Brain pericyte (primary cell): ENCODE measurements around the gene ABLIM2.
"Not testable (repeated sequence)": the region's sequence is repeated elsewhere in the genome, so short reads cannot be mapped to it uniquely, and the experiment has no call there.

Source experiments
- DNase-seq: peaks from one replicate; pipeline ENCODE4 v3.0.0-alpha.2; 2012; ENCODE audit warnings: low read depth, low spot score

ABLIM2 gene

GRCh38 chr4:7964459-7964858 is 194.2 kb downstream of the ABLIM2 start:
- DNase-seq: no peak

GRCh38 chr4:7963691-7964090 is 194.9 kb downstream of the ABLIM2 start:
- no peak for DNase-seq

GRCh38 chr4:7962609-7963508 is 195.8 kb downstream of the ABLIM2 start:
- DNase-seq: no peak

DNA sequence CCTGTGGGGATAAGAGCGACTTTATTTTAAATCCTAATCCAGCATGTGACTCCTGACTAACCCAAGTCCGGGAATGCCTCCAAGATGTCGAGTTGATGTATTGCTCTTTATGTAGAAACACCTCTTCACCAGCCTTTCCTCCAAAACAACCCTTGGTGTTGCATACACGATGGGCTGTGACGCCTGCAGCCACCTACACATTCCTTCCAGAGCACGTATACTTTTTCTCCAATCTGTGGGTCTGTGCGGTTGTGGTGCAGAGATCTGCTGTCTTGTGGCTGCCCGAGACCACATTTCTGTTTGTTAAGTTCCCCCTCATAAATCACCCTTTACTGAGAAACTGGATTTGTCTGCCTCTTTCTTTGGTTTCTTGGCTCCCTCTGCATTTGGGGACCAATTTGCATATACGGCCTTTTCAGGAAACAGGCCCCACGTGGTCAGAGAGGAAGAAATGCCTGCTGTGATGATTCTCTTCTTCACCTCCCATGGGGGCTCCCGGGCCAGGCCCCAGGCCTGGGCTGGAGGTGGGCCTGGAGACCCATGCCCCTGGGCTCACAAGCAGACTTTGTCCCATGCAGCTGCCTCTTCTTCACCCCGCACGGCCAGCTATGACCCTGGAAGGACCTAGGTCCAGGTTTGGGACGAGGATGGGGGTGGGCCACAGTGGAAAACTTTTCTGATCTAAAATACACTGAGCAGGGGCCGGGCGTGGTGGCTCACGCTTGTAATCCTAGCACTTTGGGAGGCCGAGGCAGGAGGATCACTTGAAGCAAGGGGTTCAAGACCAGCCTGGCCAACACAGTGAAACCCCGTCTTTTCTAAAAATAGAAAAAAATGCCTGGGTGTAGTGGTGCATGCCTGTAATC is 197.6 kb downstream of the ABLIM2 start:
- no peak for DNase-seq

DNA sequence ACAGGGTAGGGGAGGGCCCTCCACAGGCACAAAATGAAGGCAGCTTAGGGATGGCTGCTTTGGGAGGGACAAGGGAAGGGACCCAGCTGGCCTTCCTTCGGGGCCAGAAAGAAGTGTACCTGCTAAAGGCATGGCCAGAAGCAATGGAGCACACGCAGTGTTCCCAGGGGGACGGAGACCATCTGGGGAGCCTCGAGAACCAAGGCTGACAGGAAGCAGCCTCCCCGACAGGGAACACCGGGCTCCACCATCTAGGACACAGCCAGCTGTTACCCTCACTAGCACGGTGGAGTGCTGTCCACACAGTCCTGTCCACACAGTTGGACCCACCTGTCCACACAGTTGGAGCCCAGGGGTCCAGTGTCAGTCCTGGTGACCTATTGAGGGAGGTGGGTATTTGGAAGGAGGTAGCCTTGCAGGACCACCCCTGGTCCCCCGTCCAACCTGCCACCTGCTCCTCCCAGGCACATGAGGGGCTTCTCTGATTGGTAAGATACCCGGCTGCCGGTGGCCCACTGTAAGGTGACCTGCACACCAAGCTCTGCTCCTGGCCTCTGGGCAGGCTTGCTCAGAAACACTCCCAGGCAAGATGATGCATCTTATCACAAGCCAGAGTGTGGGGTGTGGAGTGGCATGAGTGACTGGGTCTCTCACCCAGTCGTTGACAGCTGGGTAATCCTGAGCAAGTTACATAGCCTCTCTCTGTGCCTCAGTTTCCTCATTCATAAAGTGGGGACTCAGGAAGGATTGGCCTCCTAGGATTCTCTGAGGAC is 198.4 kb downstream of the ABLIM2 start:
- no peak for DNase-seq

DNA sequence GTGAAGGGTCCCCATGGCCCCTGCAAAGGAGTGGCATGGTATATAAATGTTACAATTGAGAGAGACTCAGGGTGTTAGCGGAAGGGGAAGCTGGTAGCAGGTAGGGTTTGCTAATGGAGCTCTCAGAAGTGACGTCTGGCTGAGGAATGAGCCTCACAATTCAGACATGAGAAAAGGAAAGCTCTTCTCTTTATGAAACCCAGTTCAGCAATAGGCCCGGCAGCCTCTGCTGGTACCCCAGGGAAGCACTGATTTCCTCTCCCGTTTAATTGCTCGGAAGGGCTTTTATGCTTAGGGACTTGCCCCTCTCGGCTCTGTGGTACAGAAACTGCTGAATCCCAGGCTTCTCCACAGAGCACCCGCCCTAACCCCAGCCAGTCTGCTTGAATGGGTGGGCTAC is 199.5 kb downstream of the ABLIM2 start:
- no peak for DNase-seq

DNA sequence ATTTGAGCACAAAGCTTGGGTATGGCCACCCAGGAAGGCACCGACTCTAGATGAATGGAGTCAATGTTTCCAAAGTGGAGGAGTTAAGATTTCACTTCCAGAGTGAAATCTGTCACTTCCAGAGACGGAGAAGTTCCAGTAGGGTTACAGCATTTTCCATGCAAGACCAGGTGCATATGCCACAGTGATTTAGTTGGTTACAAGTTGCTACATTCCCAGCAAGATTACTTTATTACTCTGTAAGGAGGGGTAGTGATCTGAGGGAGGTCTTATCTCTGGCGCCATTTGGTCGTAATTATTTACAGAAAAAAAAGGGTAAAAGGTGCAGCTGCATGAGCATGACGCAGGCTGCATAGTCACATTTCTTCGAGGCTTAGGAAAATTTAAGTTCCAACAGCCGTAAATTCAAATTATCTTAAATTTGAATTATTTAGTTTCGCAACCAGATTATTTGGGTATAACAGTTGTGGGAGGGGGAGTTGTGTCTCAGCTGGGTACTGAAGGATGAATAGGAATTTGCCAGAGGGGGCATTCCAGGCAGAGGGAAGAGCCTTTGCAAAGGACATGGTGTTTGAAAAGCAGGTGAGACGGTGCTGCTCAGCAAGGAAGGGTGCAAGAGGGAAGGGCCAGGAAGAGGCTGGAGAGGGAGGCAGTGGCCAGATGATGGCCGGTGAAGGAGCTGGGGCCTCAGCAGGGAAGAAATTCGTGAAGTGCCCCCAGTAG is 201.5 kb downstream of the ABLIM2 start:
- no peak for DNase-seq

DNA sequence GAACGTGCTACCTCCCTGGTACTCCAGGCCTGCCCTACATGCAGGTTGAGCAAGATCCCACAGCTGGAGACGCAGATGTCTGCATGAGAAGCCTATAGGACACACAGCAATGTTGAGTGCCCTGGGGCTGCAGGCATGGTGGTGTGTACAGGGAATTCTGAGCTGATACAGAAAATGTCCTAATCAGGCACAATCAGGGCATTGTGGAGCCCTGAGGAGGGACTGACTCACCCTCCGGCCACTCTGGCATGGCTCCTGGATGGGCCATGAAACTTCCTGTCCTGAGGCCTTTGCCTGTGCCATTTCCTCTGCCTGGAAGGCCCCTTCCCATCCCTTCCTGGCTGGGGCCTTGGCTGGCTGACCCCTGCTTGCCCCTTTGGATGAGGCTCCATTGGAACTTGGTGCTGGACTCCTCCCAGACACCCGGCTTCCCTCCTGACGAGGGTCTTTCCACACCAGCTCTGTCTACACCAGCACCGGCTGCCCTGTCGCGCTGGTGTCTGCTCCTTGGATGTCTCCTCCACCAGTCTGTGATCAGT is 202.3 kb downstream of the ABLIM2 start:
- DNase-seq: no peak

DNA sequence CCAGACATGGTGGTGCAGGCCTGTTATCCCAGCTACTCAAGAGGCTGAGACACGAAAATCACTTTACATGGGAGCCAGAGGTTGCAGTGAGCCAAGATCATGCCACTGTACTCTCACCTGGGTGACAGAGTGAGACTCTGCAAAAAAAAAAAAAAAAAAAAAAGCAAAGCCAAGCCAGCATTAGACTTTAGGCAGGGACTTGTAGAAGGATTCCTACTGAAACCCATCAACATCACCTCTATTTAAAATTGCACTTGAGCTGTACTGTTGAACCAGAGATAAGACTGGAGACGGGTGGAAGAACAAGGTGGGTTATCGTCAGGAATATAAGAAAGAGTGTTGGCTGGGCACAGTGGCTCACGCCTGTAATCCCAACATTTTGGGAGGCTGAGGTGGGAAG is 203.2 kb downstream of the ABLIM2 start:
- DNase-seq: no peak

DNA sequence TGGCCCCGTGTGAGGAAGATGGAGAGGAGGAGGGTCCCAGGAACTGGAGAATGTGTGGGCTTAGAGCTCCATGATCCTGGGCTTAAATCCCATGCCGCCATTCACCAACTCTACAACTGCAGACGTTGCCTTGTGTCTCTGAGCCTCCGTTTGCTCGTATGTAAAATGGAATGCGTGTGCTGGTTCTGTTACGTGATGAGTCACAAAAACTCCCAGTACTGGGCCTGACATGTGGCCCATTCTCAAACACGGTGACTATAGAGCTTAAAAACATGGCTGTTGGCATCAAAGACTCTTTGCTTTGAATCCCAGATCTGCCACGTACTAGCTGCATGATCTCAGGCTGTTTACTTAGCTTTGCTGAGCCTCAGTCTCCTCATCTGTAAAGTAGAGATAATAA is 206.0 kb downstream of the ABLIM2 start:
- DNase-seq: no peak

GRCh38 chr4:7950301-7951092 is 208.1 kb downstream of the ABLIM2 start:
- DNase-seq: no peak

GRCh38 chr4:7949759-7950158 is 208.9 kb downstream of the ABLIM2 start:
- no peak for DNase-seq

- no peak for DNase-seq
Measured at GRCh38 chr4:7947927-7948326, 210.7 kb downstream of the ABLIM2 start.

DNA sequence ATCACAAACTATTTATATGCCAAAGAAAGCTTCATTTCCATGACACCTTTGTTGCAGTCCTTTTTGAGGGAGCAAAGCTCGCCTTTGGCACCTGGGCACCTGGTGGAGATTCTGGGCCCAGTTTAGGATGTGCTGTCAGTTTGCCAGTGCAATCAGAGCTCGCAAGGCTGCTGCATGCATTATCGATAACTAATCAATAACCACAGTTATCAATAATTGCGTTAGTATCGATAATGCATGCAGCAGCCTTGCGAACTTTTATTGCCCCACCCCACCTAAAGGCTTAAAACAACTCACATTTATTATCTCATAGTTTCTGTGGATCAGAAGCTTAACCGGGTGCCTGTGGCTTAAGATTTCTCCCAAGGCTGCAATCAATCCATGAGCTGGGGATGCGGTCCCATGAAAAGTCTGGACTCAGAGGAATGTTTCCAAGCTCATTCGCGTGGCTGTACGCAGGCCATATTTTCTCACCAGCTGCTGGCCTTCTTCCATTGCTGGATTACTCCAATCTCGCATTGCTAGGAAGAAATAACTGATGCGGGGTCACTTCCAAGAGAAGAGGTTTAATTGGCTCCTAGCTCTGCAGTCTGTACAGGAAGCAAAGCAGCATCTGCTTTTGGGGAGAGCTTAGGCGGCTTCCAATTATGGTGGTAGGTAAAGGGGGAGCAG is 212.8 kb downstream of the ABLIM2 start:
- no peak for DNase-seq

GRCh38 chr4:7944599-7945220 is 213.9 kb downstream of the ABLIM2 start:
- no peak for DNase-seq

GRCh38 chr4:7943688-7944087 is 214.9 kb downstream of the ABLIM2 start:
- not testable (repeated sequence) for DNase-seq

- no peak for DNase-seq
Measured at GRCh38 chr4:7943211-7943610, 215.4 kb downstream of the ABLIM2 start.

DNA sequence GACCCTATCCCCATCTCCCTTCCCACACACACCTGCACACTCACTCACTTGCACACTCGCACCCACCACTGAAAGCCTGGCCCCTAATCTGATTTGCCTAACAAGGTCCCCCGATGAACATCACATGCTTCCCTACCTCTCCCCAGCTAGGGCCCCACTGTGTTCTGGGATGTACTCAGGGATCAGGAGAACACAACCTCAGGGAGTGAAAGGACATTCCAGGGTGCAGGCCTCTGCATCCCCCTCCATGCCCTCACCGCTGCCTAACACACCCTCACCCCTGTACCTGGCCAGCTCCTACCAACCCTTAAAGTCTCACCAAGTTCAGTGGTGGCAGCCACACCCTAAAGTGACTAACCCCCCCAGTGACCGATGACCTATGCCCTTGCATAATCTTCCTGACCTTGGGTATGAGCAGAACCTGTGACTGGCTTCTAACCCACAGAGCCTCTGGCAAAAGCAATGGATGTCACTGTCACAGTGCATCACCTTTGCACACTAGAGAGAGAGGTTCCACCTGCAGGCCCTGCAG is 216.6 kb downstream of the ABLIM2 start:
- no peak for DNase-seq
